Trophoblast cell (in vitro differentiated cells and primary cell): Measurements from ENCODE around the gene SLAMF7.
A peak's percentile ranks its signal among the peaks of the same experiment; 100 is the strongest.

Source experiments
- DNase-seq, 2 donors: peaks; one replicate each; pipeline ENCODE4 v3.0.0-alpha.2; 2016
- H2AFZ ChIP-seq: 2 replicates; pipeline ENCODE4 v1.6.1; 2013; ENCODE audit warnings: low read length, moderate library complexity, mild to moderate bottlenecking; ENCODE audit not compliant: insufficient read depth, poor library complexity
- H2AK5ac ChIP-seq: 2 replicates; pipeline ENCODE4 v1.6.1; 2013; ENCODE audit warnings: mild to moderate bottlenecking, low read length
- H2BK120ac ChIP-seq: 2 replicates; pipeline ENCODE4 v1.6.1; 2013; ENCODE audit warnings: low read length, mild to moderate bottlenecking, moderate library complexity; ENCODE audit not compliant: insufficient read depth, poor library complexity
- H2BK12ac ChIP-seq: 2 replicates; pipeline ENCODE4 v1.6.1; 2013; ENCODE audit warnings: mild to moderate bottlenecking, low read length, moderate library complexity
- H2BK5ac ChIP-seq: 2 replicates; pipeline ENCODE4 v1.6.1; 2013; ENCODE audit warnings: low read length, low read depth, moderate library complexity, mild to moderate bottlenecking; ENCODE audit not compliant: poor library complexity
- H3K14ac ChIP-seq: 2 replicates; pipeline ENCODE4 v1.6.1; 2013; ENCODE audit warnings: mild to moderate bottlenecking, low read length
- H3K18ac ChIP-seq: 2 replicates; pipeline ENCODE4 v1.6.1; 2013; ENCODE audit warnings: mild to moderate bottlenecking, low read length
- H3K23ac ChIP-seq: 2 replicates; pipeline ENCODE4 v1.6.1; 2013; ENCODE audit warnings: low read length
- H3K27ac ChIP-seq: 2 replicates; pipeline ENCODE4 v1.5.1; 2013; ENCODE audit warnings: low read depth, mild to moderate bottlenecking, inconsistent platforms, low read length, moderate library complexity
- H3K27me3 ChIP-seq: 2 replicates; pipeline ENCODE4 v1.6.1; 2013; ENCODE audit warnings: inconsistent platforms, mild to moderate bottlenecking, low read length, moderate library complexity; ENCODE audit not compliant: insufficient read depth
- H3K36me3 ChIP-seq, 2 experiments: 1 replicate in 1 of 2; 2 replicates in 1 of 2; pipeline ENCODE4 v1.6.1; 2013; ENCODE audit warnings: low read length in 2 of 2, mild to moderate bottlenecking in 2 of 2, moderate library complexity in 1 of 2; ENCODE audit not compliant: insufficient read depth in 2 of 2, control insufficient read depth in 1 of 2
- H3K4ac ChIP-seq: 2 replicates; pipeline ENCODE4 v1.6.1; 2013; ENCODE audit warnings: low read depth, mild to moderate bottlenecking, low read length, moderate library complexity
- H3K4me1 ChIP-seq, 2 experiments: 1 replicate in 1 of 2; 2 replicates in 1 of 2; pipeline ENCODE4 v1.6.1; 2013; ENCODE audit warnings: low read length in 2 of 2, mild to moderate bottlenecking in 2 of 2, moderate library complexity in 1 of 2; ENCODE audit not compliant: insufficient read depth in 2 of 2, control insufficient read depth in 1 of 2
- H3K4me2 ChIP-seq: 2 replicates; pipeline ENCODE4 v1.6.1; 2013; ENCODE audit warnings: inconsistent platforms, mild to moderate bottlenecking, low read length, moderate library complexity
- H3K4me3 ChIP-seq: 2 replicates; pipeline ENCODE4 v1.5.1; 2013; ENCODE audit warnings: mild to moderate bottlenecking, low read depth, low read length, inconsistent platforms
- H3K79me1 ChIP-seq: one replicate; pipeline ENCODE4 v1.6.1; 2013; ENCODE audit warnings: low read length
- H3K79me2 ChIP-seq: 2 replicates; pipeline ENCODE4 v1.6.1; 2013; ENCODE audit warnings: low read length, mild to moderate bottlenecking; ENCODE audit not compliant: control insufficient read depth, insufficient read depth, poor library complexity
- H3K9ac ChIP-seq: 2 replicates; pipeline ENCODE4 v1.6.1; 2013; ENCODE audit warnings: mild to moderate bottlenecking, low read length
- H3K9me3 ChIP-seq: 2 replicates; pipeline ENCODE4 v1.6.1; 2013; ENCODE audit warnings: low read depth, mild to moderate bottlenecking, control low read depth, inconsistent platforms, low read length; ENCODE audit not compliant: insufficient read depth
- H4K12ac ChIP-seq: 2 replicates; pipeline ENCODE4 v1.6.1; 2013; ENCODE audit warnings: low read depth, mild to moderate bottlenecking, low read length, moderate library complexity
- H4K8ac ChIP-seq: 2 replicates; pipeline ENCODE4 v1.6.1; 2013; ENCODE audit warnings: low read depth, mild to moderate bottlenecking, low read length, moderate library complexity
- H4K91ac ChIP-seq: one replicate; pipeline ENCODE4 v1.6.1; 2013; ENCODE audit warnings: low read depth, mild to moderate bottlenecking, low read length, moderate library complexity
- WGBS: extraction: QIAGEN DNeasy Blood & Tissue Kit; methylation state at CpG from one replicate; pipeline ENCODE4 v1.1.7; 2013; ENCODE audit warnings: missing lambda C conversion rate; ENCODE audit not compliant: insufficient read length, insufficient coverage; ENCODE audit errors: extremely low coverage; 5-methylcytosine and 5-hydroxymethylcytosine counted together

SLAMF7 gene

GRCh38 chr1:160746836-160747500, 7.9 kb downstream of the SLAMF7 start:
- no peak overlapping the region for H3K9ac ChIP-seq
- WGBS = no CpG with 5 or more reads among the region's 7 CpGs

GRCh38 chr1:160747717-160748116, 8.7 kb downstream of the SLAMF7 start:
- Histone ChIP-seq H3K9ac (no peak overlapping the region), H3K4ac (no peak overlapping the region), H3K4me1 (no peaks in the 10 kb centered on the region), H4K8ac (no peak overlapping the region), H3K79me1 (no peaks in the 10 kb centered on the region), H2AFZ (no peak overlapping the region), H2BK12ac (no peak overlapping the region), H3K4me3 (no peak overlapping the region), H4K91ac (no peak overlapping the region), H3K18ac (no peak overlapping the region), H3K4me2 (no peak overlapping the region), H3K9me3 (no peaks in the 10 kb centered on the region), H4K12ac (no peak overlapping the region), H2AK5ac (no peak overlapping the region), H2BK120ac (no peak overlapping the region), H3K79me2 (no peaks in the 10 kb centered on the region), H3K23ac (no peak overlapping the region), H3K27me3 (no peaks in the 10 kb centered on the region), H2BK5ac (no peak overlapping the region), H3K27ac (no peak overlapping the region), H3K36me3 (no peaks in the 10 kb centered on the region), H3K14ac (no peak overlapping the region)
- no peak for DNase-seq

More at GRCh38 chr1:160746836-160747500, 7.9 kb downstream of the SLAMF7 start:
- no peaks in the 10 kb centered on the region for H3K79me1 ChIP-seq
- H3K4me2 ChIP-seq = no peak overlapping the region
- H3K27me3 ChIP-seq = no peaks in the 10 kb centered on the region
- H3K27ac ChIP-seq = no peak overlapping the region
- H2AK5ac ChIP-seq = no peak overlapping the region
- no peak overlapping the region for H2BK5ac ChIP-seq
- H3K23ac ChIP-seq = no peak overlapping the region
- H2BK12ac ChIP-seq = no peak overlapping the region
- no peak overlapping the region for H2AFZ ChIP-seq
- no peak overlapping the region for H4K91ac ChIP-seq
- H4K8ac ChIP-seq = no peak overlapping the region
- no peak overlapping the region for H3K14ac ChIP-seq
- H2BK120ac ChIP-seq = no peak overlapping the region
- H3K79me2 ChIP-seq = no peaks in the 10 kb centered on the region
- H3K4ac ChIP-seq = no peak overlapping the region
- H4K12ac ChIP-seq = no peak overlapping the region
- no peaks in the 10 kb centered on the region for H3K4me1 ChIP-seq
- no peaks in the 10 kb centered on the region for H3K9me3 ChIP-seq
- H3K18ac ChIP-seq = no peak overlapping the region
- no peak overlapping the region for H3K4me3 ChIP-seq
- H3K36me3 ChIP-seq = no peaks in the 10 kb centered on the region
- DNase-seq = no peak

GRCh38 chr1:160748181-160748877, 9.3 kb downstream of the SLAMF7 start:
- DNase-seq = peak in 1 of 2 donors; percentile 35
- no peak overlapping the region for H2AK5ac ChIP-seq
- no peaks in the 10 kb centered on the region for H3K79me2 ChIP-seq
- no peak overlapping the region for H3K18ac ChIP-seq
- H4K91ac ChIP-seq = no peak overlapping the region
- H3K23ac ChIP-seq = no peak overlapping the region
- no peak overlapping the region for H3K27ac ChIP-seq
- no peak overlapping the region for H2BK120ac ChIP-seq
- WGBS = no CpG with 5 or more reads among the region's 10 CpGs
- no peak overlapping the region for H3K4me2 ChIP-seq
- H3K4me3 ChIP-seq = no peak overlapping the region
- no peak overlapping the region for H3K14ac ChIP-seq
- no peak overlapping the region for H2BK12ac ChIP-seq
- no peak overlapping the region for H4K12ac ChIP-seq
- no peak overlapping the region for H2BK5ac ChIP-seq
- no peak overlapping the region for H3K4ac ChIP-seq
- no peaks in the 10 kb centered on the region for H3K79me1 ChIP-seq
- H3K27me3 ChIP-seq = no peaks in the 10 kb centered on the region
- no peak overlapping the region for H3K9ac ChIP-seq
- no peaks in the 10 kb centered on the region for H3K4me1 ChIP-seq
- H3K9me3 ChIP-seq = no peaks in the 10 kb centered on the region
- H4K8ac ChIP-seq = no peak overlapping the region
- no peak overlapping the region for H2AFZ ChIP-seq
- H3K36me3 ChIP-seq = no peaks in the 10 kb centered on the region

- DNase-seq = peak in 1 of 2 donors; percentile 22
- Histone ChIP-seq H3K14ac (no peak overlapping the region), H3K4me1 (no peaks in the 10 kb centered on the region), H4K91ac (no peak overlapping the region), H3K18ac (no peak overlapping the region), H2AFZ (no peak overlapping the region), H3K9me3 (no peaks in the 10 kb centered on the region), H3K27me3 (no peaks in the 10 kb centered on the region), H3K4me3 (no peak overlapping the region), H3K23ac (no peak overlapping the region), H3K36me3 (no peaks in the 10 kb centered on the region), H2BK120ac (no peak overlapping the region), H3K79me2 (no peaks in the 10 kb centered on the region), H3K9ac (no peak overlapping the region), H2AK5ac (no peak overlapping the region), H4K12ac (no peak overlapping the region), H2BK5ac (no peak overlapping the region), H4K8ac (no peak overlapping the region), H2BK12ac (no peak overlapping the region), H3K4ac (no peak overlapping the region), H3K27ac (no peak overlapping the region), H3K79me1 (no peaks in the 10 kb centered on the region), H3K4me2 (no peak overlapping the region)
- no CpG with 5 or more reads among the region's 1 CpG for WGBS
These were observed 9.8 kb downstream of the SLAMF7 start for GRCh38 chr1:160748878-160749269.
